Occipital lobe (tissue), 2 donors: ENCODE data around the gene ADSS2. TPM values are rescaled to one million over a fixed set of nuclear protein-coding genes. Genes with fewer than 3 reads are reported as not detected.

Experiments
- DNase-seq: peaks from one replicate; lab custom pipeline; 2025; lab: John Stamatoyannopoulos, UW
- total RNA-seq: library from RNA; depleted of rRNA; stranded (reverse); fragments of >200 nt; gene quantifications from one replicate; pipeline ENCODE4 v1.2.3, GENCODE V29; 2014

ADSS2 gene
- total RNA-seq, 1 donor from 2014 or later: 69.7 TPM

GRCh38 chr1:244445320-244446181 is 6.2 kb downstream of the ADSS2 start:
- DNase-seq: no peak

- no peak for DNase-seq
These were observed 6.9 kb downstream of the ADSS2 start for GRCh38 chr1:244444854-244445253.

- DNase-seq: no peak
These were observed 8.9 kb downstream of the ADSS2 start for GRCh38 chr1:244442850-244443249.

GRCh38 chr1:244439391-244440032 is 12.2 kb downstream of the ADSS2 start:
- DNase-seq: no peak

GRCh38 chr1:244437086-244437468 is 14.6 kb downstream of the ADSS2 start:
- no peak for DNase-seq

- DNase-seq: no peak
These were observed 15.2 kb downstream of the ADSS2 start for GRCh38 chr1:244436336-244437085.

GRCh38 chr1:244435562-244436205 is 16.0 kb downstream of the ADSS2 start:
- DNase-seq: no peak

- no peak for DNase-seq
These were observed 20.5 kb downstream of the ADSS2 start for GRCh38 chr1:244431166-244431565.

- no peak for DNase-seq
These were observed 21.9 kb downstream of the ADSS2 start for GRCh38 chr1:244429818-244430217.

GRCh38 chr1:244427647-244428046 is 24.1 kb downstream of the ADSS2 start:
- DNase-seq: no peak

GRCh38 chr1:244424649-244425334 is 26.9 kb downstream of the ADSS2 start:
- no peak for DNase-seq

GRCh38 chr1:244422174-244422573 is 29.5 kb downstream of the ADSS2 start:
- no peak for DNase-seq

GRCh38 chr1:244419024-244419423 is 32.7 kb downstream of the ADSS2 start:
- no peak for DNase-seq

- DNase-seq: no peak
These were observed 37.2 kb downstream of the ADSS2 start for GRCh38 chr1:244414543-244414942.

- no peak for DNase-seq
These were observed 38.0 kb downstream of the ADSS2 start for GRCh38 chr1:244413736-244414135.

GRCh38 chr1:244412176-244412575 is 39.5 kb downstream of the ADSS2 start:
- DNase-seq: no peak

GRCh38 chr1:244409701-244410100 is 42.0 kb downstream of the ADSS2 start:
- DNase-seq: no peak

- DNase-seq: no peak
These were observed 45.4 kb downstream of the ADSS2 start for GRCh38 chr1:244406337-244406736.

- no peak for DNase-seq
These were observed 45.9 kb downstream of the ADSS2 start for GRCh38 chr1:244405856-244406255.

GRCh38 chr1:244403431-244403830 is 48.3 kb downstream of the ADSS2 start:
- no peak for DNase-seq

- DNase-seq: no peak
These were observed 50.7 kb downstream of the ADSS2 start for GRCh38 chr1:244400974-244401373.
